Measurements from ENCODE around the gene RANBP17. TPM values are rescaled to one million over a fixed set of nuclear protein-coding genes. Genes with fewer than 3 reads are reported as not detected.

RANBP17 gene
- total RNA-seq, 1 experiment from 2014 or later = 6.0 TPM

DNA sequence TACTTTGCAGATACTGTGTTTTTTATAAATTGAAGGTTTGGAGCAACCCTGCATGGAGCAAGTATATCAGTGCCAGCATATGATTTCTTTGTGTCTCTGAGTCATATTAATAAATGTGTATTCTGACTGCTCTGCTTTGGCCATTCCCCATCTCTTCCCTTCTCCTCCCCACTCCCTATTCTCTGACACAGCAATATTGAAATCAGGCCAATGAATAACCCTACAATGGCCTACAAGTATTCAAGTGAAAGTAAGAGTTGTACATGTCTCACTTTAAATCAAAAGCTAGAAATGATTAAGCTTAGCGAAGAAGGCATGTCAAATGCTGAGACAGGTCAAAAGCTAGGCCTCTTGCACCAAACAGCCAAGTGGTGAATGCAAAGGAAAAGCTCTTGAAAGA lies 365.0 kb downstream of the RANBP17 start:
- Histone ChIP-seq H3K4me2 (ENCODE audit: low read length) (no peak overlapping the region), H3K36me3 (ENCODE audit: low read depth, low read length) (no peaks in the 10 kb centered on the region), H3K4me3 (ENCODE audit: low read length) (no peak overlapping the region), H3K9ac (ENCODE audit: low read length) (no peak overlapping the region), H3K4me1 (ENCODE audit: insufficient read depth, low read length) (no peaks in the 10 kb centered on the region), H3K9me2 (replicated peaks; ENCODE audit: low read length) (no peaks in the 10 kb centered on the region), H3K27me3 (ENCODE audit: low read length) (no peaks in the 10 kb centered on the region), H2AFZ (ENCODE audit: low read length) (no peak overlapping the region), H3K9me3 (ENCODE audit: low read length) (no peaks in the 10 kb centered on the region), H3K79me2 (ENCODE audit: low read length) (no peaks in the 10 kb centered on the region), H4K20me1 (ENCODE audit: low read length) (no peaks in the 10 kb centered on the region), H3F3A (ENCODE audit: low read length, unreplicated experiment) (no peaks in the 10 kb centered on the region), H3K27ac (ENCODE audit: low read length) (no peak overlapping the region)
- DNase-seq = no peak
- BruUV-seq (replicated peaks) = no TSS peak
- ChIA-PET CTCF (no interaction called here), POLR2A (ENCODE audit: unreplicated experiment) (no interaction called here)
- intact Hi-C loops (cut with micrococcal nuclease) = loop anchor here (2.0 kb wide), 1 partner anchor 42 kb away; no protein-coding TSS in a partner anchor
- ATAC-seq = peak; percentile 50; the same call in 1 of the 2 replicates
- TF ChIP-seq EZH2phosphoT487 (IDR thresholded peaks at IDR 0.05; ENCODE audit: borderline replicate concordance, low read length) (no peak), EZH2 (IDR thresholded peaks at IDR 0.05; ENCODE audit: low read length, unreplicated experiment) (no peak)
- TF ChIP-seq, protein P1, sequence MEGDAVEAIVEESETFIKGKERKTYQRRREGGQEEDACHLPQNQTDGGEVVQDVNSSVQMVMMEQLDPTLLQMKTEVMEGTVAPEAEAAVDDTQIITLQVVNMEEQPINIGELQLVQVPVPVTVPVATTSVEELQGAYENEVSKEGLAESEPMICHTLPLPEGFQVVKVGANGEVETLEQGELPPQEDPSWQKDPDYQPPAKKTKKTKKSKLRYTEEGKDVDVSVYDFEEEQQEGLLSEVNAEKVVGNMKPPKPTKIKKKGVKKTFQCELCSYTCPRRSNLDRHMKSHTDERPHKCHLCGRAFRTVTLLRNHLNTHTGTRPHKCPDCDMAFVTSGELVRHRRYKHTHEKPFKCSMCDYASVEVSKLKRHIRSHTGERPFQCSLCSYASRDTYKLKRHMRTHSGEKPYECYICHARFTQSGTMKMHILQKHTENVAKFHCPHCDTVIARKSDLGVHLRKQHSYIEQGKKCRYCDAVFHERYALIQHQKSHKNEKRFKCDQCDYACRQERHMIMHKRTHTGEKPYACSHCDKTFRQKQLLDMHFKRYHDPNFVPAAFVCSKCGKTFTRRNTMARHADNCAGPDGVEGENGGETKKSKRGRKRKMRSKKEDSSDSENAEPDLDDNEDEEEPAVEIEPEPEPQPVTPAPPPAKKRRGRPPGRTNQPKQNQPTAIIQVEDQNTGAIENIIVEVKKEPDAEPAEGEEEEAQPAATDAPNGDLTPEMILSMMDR (conservative IDR thresholded peaks at IDR 0.05; ENCODE audit: low read depth, low read length) = no peak

DNA sequence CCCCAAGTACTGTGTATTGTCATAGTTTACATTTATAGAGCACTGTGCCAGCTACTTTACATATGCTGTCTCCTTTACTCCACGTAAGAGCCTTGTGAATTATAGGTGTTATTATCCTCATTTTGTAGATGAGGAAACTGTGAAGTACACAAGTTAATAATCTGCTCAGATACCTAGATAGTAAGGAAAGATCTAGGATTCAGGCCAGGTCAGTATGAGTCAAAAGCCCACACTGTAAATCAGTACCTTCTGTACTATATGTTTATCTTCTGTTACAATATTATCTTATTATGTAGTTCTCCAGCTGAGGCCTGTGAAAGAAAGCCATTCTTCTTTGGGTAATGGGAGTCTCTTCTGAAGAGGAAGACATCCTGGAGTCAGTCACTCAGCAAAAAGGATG lies 374.8 kb downstream of the RANBP17 start:
- Histone ChIP-seq H3K36me3 (ENCODE audit: low read depth, low read length) (no peaks in the 10 kb centered on the region), H3K9ac (ENCODE audit: low read length) (no peak overlapping the region), H4K20me1 (ENCODE audit: low read length) (no peaks in the 10 kb centered on the region), H3K4me1 (ENCODE audit: insufficient read depth, low read length) (no peaks in the 10 kb centered on the region), H3F3A (ENCODE audit: low read length, unreplicated experiment) (no peaks in the 10 kb centered on the region), H3K4me3 (ENCODE audit: low read length) (no peak overlapping the region), H3K9me2 (replicated peaks; ENCODE audit: low read length) (no peaks in the 10 kb centered on the region), H3K79me2 (ENCODE audit: low read length) (no peaks in the 10 kb centered on the region), H3K27me3 (ENCODE audit: low read length) (no peaks in the 10 kb centered on the region), H3K9me3 (ENCODE audit: low read length) (no peaks in the 10 kb centered on the region), H3K4me2 (ENCODE audit: low read length) (no peak overlapping the region), H3K27ac (ENCODE audit: low read length) (no peak overlapping the region), H2AFZ (ENCODE audit: low read length) (no peak overlapping the region)
- TF ChIP-seq EZH2phosphoT487 (IDR thresholded peaks at IDR 0.05; ENCODE audit: borderline replicate concordance, low read length) = no peak
- TF ChIP-seq, protein P1 (conservative IDR thresholded peaks at IDR 0.05; ENCODE audit: low read depth, low read length) = no peak
- no peak for TF ChIP-seq EZH2 (IDR thresholded peaks at IDR 0.05; ENCODE audit: low read length, unreplicated experiment)
- ChIA-PET CTCF (no interaction called here), POLR2A (ENCODE audit: unreplicated experiment) (no interaction called here)
- no TSS peak for BruUV-seq (replicated peaks)
- intact Hi-C loops (cut with micrococcal nuclease) = no loop called here
- DNase-seq (no peak), ATAC-seq (no peak)

DNA sequence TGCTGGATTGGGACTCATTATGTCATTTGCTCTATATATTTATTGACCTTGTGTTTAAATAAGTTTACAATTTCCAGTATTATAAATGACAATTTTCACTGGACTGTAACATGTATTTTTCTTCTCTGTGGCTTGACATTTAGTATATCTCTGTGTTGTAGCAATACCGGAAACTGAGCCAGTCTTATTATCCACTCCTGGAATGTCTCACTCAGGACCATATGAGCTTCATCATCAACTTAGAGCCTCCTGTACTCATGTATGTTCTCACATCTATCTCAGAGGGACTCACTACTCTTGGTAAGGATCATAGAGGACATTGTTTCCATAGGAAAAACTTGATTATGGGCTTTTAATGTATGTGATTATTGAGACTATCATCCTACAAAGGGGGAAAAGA lies 380.7 kb downstream of the RANBP17 start:
- DNase-seq (no peak), ATAC-seq (no peak)
- no peak overlapping the region for H3K4me3 ChIP-seq (ENCODE audit: low read length)
- no peak overlapping the region for H3K4me2 ChIP-seq (ENCODE audit: low read length)
- H4K20me1 ChIP-seq (ENCODE audit: low read length) = no peaks in the 10 kb centered on the region
- TF ChIP-seq EZH2phosphoT487 (IDR thresholded peaks at IDR 0.05; ENCODE audit: borderline replicate concordance, low read length) (no peak), EZH2 (IDR thresholded peaks at IDR 0.05; ENCODE audit: low read length, unreplicated experiment) (no peak)
- TF ChIP-seq, protein P1 (conservative IDR thresholded peaks at IDR 0.05; ENCODE audit: low read depth, low read length) = no peak
- no peak overlapping the region for H3K9ac ChIP-seq (ENCODE audit: low read length)
- no peaks in the 10 kb centered on the region for H3K79me2 ChIP-seq (ENCODE audit: low read length)
- no peaks in the 10 kb centered on the region for H3K4me1 ChIP-seq (ENCODE audit: insufficient read depth, low read length)
- no peak overlapping the region for H3K27ac ChIP-seq (ENCODE audit: low read length)
- CTCF ChIA-PET = no interaction called here
- H3K9me2 ChIP-seq (replicated peaks; ENCODE audit: low read length) = no peaks in the 10 kb centered on the region
- 0 out of 2 replicates have a peak, but pooled peaks cover under 1% of the 10 kb centered on the region for H3K36me3 ChIP-seq (ENCODE audit: low read depth, low read length)
- H3K27me3 ChIP-seq (ENCODE audit: low read length) = no peaks in the 10 kb centered on the region
- H2AFZ ChIP-seq (ENCODE audit: low read length) = no peak overlapping the region
- no TSS peak for BruUV-seq (replicated peaks)
- H3K9me3 ChIP-seq (ENCODE audit: low read length) = no peaks in the 10 kb centered on the region
- intact Hi-C loops (cut with micrococcal nuclease) = no loop called here
- POLR2A ChIA-PET (ENCODE audit: unreplicated experiment) = no interaction called here
- H3F3A ChIP-seq (ENCODE audit: low read length, unreplicated experiment) = no peaks in the 10 kb centered on the region
